GM18873 (cell line): ENCODE results near the gene PTGER1.
A peak's percentile ranks its signal among the peaks of the same experiment; 100 is the strongest.
"Not testable (repeated sequence)": the region's sequence is repeated elsewhere in the genome, so short reads cannot be mapped to it uniquely, and the experiment has no call there.

Experiments used
- ATAC-seq: cut with Tn5 transposase; IDR thresholded peaks from one replicate; pipeline ENCODE4 v1.9.1; 2021; ENCODE audit warnings: mild to moderate bottlenecking, moderate library complexity, moderate number of reproducible peaks; ENCODE audit not compliant: unreplicated experiment, low FRiP score

The PTGER1 gene, protein sequence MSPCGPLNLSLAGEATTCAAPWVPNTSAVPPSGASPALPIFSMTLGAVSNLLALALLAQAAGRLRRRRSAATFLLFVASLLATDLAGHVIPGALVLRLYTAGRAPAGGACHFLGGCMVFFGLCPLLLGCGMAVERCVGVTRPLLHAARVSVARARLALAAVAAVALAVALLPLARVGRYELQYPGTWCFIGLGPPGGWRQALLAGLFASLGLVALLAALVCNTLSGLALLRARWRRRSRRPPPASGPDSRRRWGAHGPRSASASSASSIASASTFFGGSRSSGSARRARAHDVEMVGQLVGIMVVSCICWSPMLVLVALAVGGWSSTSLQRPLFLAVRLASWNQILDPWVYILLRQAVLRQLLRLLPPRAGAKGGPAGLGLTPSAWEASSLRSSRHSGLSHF

GRCh38 chr19:14475251-14476073 lies at the start of gene PTGER1:
Gene PTGER1, minus strand, starts transcription at chr19:14475354. Its CDS starts 1,034 bp downstream, at chr19:14474320.
- ATAC-seq = no peak

- ATAC-seq = no peak
Measured at GRCh38 chr19:14520543-14520942, 45.4 kb upstream of the PTGER1 start.

DNA sequence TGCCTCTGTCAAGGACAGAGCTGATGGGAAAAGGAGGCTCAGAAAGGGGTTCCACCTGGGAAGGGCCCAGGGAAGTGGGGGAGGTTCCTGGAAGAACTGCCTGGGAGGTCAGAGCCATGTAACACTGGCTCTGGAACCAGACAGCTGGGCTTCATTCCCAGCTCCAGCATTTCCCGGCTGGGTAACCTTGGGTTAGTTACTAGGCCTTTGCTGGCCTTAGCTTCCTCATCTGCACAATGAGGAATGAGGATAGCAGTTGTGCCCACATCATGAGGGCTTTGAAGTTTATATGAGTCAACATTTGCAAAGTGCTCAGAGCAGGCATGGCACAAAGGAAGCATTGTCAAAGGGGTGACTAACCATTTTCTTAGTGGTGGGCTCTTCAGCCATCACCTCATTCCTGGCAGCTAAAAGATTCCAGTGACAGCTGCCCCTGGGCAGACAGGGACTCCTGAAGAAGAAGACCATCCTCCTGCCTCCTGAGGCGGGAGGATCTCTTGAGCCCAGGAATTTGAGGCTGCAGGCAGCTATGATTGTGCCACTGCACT lies 44.8 kb upstream of the PTGER1 start:
- ATAC-seq = no peak

DNA sequence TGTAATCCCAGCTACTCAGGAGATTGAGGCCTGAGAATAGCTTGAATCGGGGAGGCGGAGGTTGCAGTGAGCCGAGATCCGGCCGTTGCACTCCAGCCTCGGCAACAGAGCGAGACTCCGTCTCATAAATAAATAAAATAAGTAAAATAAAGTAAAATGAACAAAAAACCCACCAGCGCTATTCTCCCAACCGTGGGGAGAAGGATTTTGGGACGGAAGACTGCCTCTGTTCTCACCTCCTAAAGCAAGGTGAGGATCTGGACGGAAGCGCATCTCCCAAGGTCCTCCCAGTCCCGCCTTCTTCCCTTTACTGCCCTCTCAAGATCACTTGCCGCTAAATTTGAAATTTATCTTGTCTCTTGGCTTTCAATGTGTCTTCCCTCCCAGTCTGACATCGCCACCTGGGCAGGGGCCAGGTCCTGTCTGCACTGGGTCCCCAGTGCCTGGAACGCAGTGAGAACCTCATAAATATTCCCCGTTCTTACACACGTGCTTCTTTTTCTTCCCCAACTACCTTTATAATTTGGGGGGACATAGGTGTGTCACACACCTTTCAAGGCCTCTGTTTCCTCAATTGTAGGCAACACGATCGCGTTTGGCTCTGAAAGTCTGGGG lies 44.2 kb upstream of the PTGER1 start:
- ATAC-seq = no peak

DNA sequence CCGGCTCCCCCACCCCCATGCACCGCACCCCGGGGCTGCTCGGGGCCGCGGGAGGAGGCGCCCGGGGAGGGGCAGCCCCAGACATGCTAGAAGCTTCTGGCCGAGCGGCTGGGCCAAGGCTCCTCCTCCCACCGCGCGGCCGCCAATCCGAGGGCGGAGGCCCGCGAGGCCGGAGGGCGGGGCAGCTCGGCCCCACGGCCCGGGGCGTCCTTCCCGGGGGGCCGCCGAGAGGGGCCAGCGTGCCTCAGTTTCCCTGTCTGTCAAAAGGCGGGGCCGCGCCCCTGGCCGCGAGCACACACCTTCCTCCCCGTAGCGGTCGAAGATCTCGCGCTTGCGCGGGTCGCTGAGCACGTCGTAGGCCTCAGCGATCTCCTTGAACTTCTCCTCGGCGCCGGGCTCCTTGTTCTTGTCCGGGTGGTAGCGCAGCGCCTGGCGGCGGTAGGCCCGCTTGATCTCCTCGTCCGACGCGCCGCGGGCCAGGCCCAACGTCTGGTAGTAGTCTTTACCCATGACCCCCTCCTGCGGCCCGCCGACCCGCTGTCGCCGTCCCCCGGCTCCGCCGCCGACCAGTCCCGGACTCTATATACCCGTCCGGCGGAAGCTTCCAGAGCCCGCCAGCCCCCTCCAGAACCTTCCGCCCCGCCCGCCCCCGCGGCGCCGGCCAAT lies 42.8 kb upstream of the PTGER1 start, which contains the start of gene DNAJB1:
TSS of gene DNAJB1 (minus strand) at position 558 of the 666 bp plus-strand sequence. CDS start at position 510, 48 bp downstream.
- peak; percentile 51 for ATAC-seq

DNA sequence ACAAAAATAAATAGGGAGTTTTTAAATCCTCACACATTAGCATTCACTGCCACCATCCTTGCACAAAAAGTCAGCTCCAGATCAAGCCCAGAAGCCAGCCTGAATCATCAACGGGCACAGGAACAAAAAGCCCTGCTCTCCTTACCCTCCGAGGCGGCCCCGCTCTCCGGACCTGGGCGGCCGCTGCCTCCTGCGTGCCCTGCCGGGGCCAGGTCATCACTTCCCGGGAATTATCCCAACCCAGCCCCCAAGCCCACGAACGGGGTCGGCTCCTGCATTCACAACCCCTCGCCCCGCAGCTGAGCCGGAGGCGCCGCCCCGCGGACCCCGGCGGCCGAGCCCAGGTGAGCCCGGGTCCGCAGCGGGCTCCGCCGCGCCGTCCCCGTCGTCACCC lies 42.3 kb upstream of the PTGER1 start:
- peak; percentile 0 for ATAC-seq

DNA sequence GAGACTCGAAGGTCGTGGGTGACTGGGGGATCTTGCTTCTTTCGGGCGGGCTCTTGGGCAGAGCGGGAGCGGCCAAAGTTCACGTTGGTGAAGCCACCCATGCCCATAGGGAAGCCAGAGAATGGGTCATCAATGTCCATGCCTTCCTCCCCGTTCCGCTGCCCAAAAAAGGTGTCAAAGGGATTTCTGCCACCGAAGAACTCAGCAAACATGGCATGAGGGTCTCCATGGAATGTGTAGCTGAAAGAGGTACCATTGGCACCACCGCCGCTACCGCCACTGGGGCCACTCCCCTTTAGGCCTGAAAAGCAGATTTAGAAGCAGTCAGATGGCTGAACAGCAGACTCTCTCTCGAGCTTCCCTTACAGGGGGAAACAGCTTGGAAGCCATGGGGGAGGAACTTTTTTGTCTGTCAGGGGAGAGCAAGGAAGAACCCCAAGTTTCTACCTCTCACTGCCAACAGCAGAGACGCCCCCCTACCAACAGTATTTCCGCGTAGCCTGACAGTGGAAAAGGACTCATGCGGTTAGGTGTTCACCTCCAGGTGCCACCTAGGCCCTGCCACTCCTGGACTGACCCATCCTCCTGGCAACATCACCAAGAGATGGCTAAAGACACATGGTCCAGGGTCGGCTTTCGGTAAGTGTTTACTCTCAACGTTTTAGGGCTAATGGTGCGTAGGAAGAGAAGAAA lies 41.7 kb upstream of the PTGER1 start:
- ATAC-seq = no peak

- ATAC-seq = no peak
Measured at GRCh38 chr19:14516048-14516534, 40.9 kb upstream of the PTGER1 start.

GRCh38 chr19:14515501-14516047 lies 40.4 kb upstream of the PTGER1 start:
- ATAC-seq = no peak

DNA sequence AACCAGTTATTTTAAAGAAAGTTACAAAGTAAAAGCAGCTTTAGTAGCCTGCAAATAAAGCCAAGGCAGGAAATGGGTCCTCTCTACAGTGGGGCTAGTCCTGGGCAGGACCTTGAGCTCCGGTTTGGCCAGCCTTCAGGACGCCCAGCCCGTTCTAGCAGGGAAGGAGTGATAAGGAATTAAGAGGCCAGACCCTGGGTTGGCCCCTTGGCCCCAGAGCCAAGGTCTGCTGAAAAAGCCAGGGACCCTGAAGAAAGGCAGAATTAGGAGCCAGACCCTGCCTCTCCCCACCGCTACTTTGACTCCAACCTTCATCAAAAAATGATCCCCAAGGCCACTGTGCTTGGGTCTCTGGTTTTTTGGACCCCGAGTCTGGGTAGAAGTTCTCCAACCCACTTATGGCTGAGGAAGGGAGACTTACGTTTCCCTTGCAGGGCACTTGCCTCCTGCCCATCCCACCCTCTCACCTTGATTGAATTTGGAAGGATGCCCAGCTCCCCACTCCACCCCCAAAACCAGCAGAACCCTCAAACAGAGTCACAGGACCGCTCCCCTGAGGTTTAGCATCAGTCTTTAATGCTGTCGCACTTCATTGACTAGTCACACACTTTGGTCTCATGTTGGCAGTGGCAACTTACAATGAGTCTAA lies 39.2 kb upstream of the PTGER1 start:
- no peak for ATAC-seq

DNA sequence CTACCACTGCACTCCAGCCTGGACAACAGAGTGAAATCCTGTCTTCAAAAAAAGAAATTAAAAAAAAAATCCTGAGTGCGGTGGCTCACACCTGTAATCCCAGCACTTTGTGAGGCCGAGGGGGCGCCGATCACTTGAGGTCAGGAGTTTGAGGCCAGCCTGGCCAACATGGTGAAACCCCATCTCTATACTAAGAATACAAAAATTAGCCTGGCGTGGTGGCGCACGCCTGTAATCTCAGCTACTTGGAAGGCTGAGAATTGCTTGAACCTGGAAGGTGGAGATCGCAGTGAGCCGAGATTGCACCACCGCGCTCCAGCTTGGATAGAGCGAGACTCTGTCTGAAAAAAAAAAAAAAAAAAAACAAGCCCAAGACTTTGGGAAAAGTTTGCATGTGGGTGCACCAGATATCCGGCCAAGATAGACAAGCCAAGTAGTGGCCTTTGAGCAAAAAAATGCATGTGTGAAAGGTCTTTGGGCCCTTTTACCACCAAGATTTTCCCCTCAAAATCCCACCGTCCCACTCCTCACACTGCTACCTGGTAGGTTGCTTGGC lies 37.3 kb upstream of the PTGER1 start:
- no peak for ATAC-seq

GRCh38 chr19:14511229-14511593 lies 36.1 kb upstream of the PTGER1 start:
- no peak for ATAC-seq

- ATAC-seq = no peak
Measured at GRCh38 chr19:14510311-14511228, 35.4 kb upstream of the PTGER1 start.

DNA sequence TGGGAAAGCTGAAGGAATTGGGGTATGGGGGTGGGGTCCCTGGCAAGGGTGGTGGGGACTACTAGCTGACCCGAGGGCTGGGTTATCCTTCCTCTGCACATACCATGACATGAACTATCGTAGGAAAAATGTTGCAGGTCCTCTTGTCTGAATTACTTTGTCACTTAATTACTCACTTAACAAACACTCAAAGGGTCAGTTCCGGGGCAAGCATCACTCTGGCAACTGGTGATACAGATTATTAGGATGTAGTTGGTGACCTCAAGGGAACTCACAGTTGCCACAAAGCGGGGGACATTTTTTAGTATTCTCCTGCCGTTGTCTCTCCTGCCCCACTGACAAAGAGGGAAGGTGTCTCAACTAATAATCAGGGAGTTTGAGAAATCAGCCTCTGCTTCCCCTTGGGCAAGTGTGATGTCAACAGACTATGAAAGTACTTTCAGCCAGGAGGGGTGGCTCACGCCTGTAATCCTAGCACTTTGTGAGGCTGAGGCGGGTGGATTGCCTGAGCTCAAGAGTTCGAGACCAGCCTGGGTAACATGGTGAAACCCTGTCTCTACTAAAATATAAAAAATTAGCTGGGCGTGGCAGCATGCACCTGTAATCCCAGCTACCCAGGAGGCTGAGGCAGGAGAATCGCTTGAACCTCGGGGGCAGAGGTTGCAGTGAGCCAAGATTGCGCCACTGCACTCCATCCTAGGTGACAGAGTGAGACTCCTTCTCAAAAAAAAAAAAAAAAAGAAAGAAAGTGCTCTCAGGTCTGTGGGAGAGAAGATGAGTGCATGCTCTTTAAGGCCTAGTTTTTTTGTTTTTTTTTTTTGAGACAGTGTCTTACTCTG lies 32.8 kb upstream of the PTGER1 start:
- ATAC-seq = no peak

DNA sequence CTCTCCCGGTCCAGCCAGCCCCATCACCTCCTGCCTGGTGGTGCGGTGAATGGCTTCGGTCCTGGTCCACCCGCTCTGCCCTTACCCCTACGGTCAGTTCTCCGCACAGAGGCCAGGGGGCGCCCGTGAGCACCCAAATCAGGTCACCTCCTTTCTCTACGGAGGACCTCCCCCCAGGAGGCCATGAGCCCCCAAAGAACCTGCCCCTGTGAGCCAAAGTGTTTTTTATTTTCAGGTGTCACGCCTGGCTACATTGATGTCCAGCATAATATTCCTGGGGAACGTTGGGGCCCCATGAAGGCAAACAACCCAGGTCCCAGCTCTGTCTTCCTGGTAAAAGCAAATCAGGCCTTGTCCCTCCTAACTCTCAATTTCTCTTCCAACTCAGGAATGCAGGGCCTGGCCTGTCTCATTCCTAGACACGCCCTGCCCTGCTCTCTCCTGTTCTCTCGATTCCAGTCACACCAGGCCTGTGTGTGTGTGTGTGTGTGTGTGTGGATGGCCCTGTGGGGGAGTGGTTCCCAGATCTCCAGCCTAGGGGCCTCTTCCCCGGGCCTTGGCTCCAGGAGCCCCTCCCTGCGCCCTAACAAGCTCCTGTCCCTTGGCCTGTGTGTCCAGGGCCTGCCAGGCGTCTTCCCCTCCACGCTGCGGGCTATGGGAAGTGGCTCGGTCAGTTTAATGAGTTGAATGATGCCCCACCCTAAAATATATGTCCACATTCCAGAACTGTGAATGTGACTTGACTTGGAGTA lies 30.5 kb upstream of the PTGER1 start:
- no peak for ATAC-seq

DNA sequence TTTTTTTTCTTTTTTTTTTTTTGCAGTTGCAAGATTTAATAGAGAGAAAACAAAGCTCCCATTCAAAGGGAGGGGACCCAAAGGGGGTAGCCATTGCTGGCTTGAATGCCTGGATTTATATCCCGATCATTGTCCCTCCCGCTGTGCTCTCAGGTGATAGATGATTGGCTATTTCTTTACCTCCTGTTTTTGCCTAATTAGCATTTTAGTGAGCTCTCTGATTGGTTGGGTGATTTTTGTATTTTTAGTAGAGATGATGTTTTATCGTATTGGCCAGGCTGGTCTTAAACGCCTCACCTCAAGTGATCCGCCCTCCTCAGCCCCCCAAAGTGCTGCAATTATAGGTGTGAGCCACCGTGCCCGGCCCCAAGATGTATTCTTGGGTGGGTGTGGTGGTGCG lies 29.4 kb upstream of the PTGER1 start:
- not testable (repeated sequence) for ATAC-seq
